ENCODE data around the gene BAHD1.

BAHD1 gene

DNA sequence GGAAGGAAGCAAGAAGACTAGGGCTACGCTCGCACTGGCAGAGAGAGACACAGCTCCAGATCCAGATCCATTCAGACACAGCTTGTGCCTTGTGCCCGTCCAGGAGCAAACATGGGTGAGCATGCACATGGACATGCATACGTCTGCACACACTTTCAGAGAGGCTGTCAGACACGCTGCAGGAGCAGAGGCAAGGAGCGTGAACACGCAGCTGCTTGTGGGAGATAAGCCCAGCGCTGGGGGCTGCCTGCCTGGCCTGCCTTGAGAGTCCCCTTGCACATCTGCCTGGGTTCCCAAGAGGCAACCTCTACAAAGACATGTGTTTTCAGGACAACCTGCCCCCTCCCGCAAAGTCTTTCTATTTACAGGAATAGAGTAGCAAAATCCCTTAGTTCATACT, 13.6 kb upstream of the BAHD1 start:
- TF ChIP-seq POLR2AphosphoS5 (IDR thresholded peaks at IDR 0.05; ENCODE audit: low read depth) = no peak
- TF ChIP-seq SPI1 (IDR thresholded peaks at IDR 0.05; ENCODE audit: borderline replicate concordance, low read depth) = no peak
- TF ChIP-seq, protein P1, sequence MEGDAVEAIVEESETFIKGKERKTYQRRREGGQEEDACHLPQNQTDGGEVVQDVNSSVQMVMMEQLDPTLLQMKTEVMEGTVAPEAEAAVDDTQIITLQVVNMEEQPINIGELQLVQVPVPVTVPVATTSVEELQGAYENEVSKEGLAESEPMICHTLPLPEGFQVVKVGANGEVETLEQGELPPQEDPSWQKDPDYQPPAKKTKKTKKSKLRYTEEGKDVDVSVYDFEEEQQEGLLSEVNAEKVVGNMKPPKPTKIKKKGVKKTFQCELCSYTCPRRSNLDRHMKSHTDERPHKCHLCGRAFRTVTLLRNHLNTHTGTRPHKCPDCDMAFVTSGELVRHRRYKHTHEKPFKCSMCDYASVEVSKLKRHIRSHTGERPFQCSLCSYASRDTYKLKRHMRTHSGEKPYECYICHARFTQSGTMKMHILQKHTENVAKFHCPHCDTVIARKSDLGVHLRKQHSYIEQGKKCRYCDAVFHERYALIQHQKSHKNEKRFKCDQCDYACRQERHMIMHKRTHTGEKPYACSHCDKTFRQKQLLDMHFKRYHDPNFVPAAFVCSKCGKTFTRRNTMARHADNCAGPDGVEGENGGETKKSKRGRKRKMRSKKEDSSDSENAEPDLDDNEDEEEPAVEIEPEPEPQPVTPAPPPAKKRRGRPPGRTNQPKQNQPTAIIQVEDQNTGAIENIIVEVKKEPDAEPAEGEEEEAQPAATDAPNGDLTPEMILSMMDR (IDR thresholded peaks at IDR 0.05; ENCODE audit: insufficient read depth, low read length) = no peak
- no peak for TF ChIP-seq GABPA (IDR thresholded peaks at IDR 0.05; ENCODE audit: low read depth)
- TF ChIP-seq, protein P2, sequence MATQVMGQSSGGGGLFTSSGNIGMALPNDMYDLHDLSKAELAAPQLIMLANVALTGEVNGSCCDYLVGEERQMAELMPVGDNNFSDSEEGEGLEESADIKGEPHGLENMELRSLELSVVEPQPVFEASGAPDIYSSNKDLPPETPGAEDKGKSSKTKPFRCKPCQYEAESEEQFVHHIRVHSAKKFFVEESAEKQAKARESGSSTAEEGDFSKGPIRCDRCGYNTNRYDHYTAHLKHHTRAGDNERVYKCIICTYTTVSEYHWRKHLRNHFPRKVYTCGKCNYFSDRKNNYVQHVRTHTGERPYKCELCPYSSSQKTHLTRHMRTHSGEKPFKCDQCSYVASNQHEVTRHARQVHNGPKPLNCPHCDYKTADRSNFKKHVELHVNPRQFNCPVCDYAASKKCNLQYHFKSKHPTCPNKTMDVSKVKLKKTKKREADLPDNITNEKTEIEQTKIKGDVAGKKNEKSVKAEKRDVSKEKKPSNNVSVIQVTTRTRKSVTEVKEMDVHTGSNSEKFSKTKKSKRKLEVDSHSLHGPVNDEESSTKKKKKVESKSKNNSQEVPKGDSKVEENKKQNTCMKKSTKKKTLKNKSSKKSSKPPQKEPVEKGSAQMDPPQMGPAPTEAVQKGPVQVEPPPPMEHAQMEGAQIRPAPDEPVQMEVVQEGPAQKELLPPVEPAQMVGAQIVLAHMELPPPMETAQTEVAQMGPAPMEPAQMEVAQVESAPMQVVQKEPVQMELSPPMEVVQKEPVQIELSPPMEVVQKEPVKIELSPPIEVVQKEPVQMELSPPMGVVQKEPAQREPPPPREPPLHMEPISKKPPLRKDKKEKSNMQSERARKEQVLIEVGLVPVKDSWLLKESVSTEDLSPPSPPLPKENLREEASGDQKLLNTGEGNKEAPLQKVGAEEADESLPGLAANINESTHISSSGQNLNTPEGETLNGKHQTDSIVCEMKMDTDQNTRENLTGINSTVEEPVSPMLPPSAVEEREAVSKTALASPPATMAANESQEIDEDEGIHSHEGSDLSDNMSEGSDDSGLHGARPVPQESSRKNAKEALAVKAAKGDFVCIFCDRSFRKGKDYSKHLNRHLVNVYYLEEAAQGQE (IDR thresholded peaks at IDR 0.05; ENCODE audit: insufficient replicate concordance, low read depth) = no peak
- no peak for DNase-seq (ENCODE audit: low read depth in 1 of 2, low spot score in 1 of 2)
- Histone ChIP-seq H3K4me3 (replicated peaks; ENCODE audit: insufficient read depth, low read length) (no peak overlapping the region), H3K27ac (replicated peaks) (no peak overlapping the region), H3K27me3 (ENCODE audit: insufficient read depth, poor library complexity, severe bottlenecking) (no peaks in the 10 kb centered on the region)

DNA sequence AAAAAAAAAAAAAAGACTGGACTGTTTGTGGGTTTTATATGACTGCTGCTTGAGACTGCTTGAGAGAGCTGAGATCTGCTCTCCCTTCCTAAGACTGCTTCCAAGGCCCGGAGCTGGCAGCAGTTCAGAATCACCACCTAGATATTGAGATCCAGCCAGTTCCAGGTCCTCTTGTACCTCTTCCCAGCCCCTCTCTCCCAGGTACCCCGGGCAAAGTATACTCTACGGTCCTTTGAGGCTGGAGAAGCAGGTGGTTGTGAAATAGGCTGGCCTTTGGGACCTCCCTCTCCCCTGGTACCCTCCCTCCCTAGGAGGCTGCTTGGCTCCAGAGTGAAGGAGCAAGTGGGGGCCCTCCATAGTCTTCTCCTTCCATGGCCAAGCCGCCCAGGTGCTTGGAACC, 12.6 kb upstream of the BAHD1 start:
- TF ChIP-seq SPI1 (IDR thresholded peaks at IDR 0.05; ENCODE audit: borderline replicate concordance, low read depth) = no peak
- TF ChIP-seq GABPA (IDR thresholded peaks at IDR 0.05; ENCODE audit: low read depth) = no peak
- TF ChIP-seq, protein P1 (IDR thresholded peaks at IDR 0.05; ENCODE audit: insufficient read depth, low read length) = no peak
- DNase-seq (ENCODE audit: low read depth in 1 of 2, low spot score in 1 of 2) = no peak
- no peaks in the 10 kb centered on the region for H3K27me3 ChIP-seq (ENCODE audit: insufficient read depth, poor library complexity, severe bottlenecking)
- H3K27ac ChIP-seq (replicated peaks) = no peak overlapping the region
- no peak overlapping the region for H3K4me3 ChIP-seq (replicated peaks; ENCODE audit: insufficient read depth, low read length)

DNA sequence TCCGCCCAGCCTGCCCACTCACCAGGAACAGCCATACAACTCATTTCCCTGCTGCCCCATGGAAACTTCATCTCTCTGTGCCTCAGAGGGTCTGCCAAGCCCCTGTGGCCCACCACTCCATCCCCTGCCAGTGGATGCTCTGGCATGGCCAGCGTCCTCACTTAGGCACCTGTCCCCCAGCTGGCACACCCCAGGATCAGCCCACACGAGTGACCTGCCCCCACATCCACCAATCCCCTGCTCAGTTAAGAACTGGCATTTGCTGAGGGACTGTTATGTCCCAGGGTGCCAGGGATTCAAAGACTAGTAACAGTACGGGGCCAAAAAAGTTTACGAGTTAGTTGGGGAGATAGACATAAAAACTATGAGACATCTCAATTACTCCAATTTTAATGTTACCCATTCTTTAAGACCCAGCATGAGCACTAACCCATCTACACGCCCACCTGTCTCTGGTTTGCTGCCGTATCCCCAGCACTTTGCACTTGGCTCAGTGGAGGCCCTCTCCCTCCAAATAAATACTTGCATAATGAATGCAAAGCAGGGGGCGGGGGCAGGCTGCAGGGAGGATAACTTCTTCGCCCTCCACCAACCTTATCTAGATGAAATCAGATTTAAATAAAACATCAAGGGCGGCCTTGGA, 11.6 kb upstream of the BAHD1 start:
- no peak for DNase-seq (ENCODE audit: low read depth in 1 of 2, low spot score in 1 of 2)
- no peaks in the 10 kb centered on the region for H3K27me3 ChIP-seq (ENCODE audit: insufficient read depth, poor library complexity, severe bottlenecking)
- H3K27ac ChIP-seq (replicated peaks) = no peak overlapping the region
- no peak overlapping the region for H3K4me3 ChIP-seq (replicated peaks; ENCODE audit: insufficient read depth, low read length)
- TF ChIP-seq, protein P2 (IDR thresholded peaks at IDR 0.05; ENCODE audit: insufficient replicate concordance, low read depth) = no peak
- TF ChIP-seq GABPA (IDR thresholded peaks at IDR 0.05; ENCODE audit: low read depth) (no peak), SPI1 (IDR thresholded peaks at IDR 0.05; ENCODE audit: borderline replicate concordance, low read depth) (no peak), POLR2AphosphoS5 (IDR thresholded peaks at IDR 0.05; ENCODE audit: low read depth) (no peak)
- TF ChIP-seq, protein P1 (IDR thresholded peaks at IDR 0.05; ENCODE audit: insufficient read depth, low read length) = no peak
